Lung microvascular endothelial cell (primary cell): ENCODE measurements around the gene OPN4. TPM values are rescaled to one million over a fixed set of nuclear protein-coding genes. Genes with fewer than 3 reads are reported as not detected.

Experiments used
- DNase-seq, 2 donors: peaks; one replicate each; pipeline versions ENCODE4 v3.0.0 to v3.0.0-alpha.2; 2010; ENCODE audit warnings: low read depth in 2 of 2
- total RNA-seq: library from RNA; depleted of rRNA; stranded (reverse); fragments of >200 nt; gene quantifications from 2 replicates; pipeline ENCODE4 v1.2.1, GENCODE V29; 2014

The OPN4 gene
- total RNA-seq, 1 donor from 2014 or later: not detected

- DNase-seq: no peak
Observed at GRCh38 chr10:86678999-86679792, 24.8 kb downstream of the OPN4 start.

DNA sequence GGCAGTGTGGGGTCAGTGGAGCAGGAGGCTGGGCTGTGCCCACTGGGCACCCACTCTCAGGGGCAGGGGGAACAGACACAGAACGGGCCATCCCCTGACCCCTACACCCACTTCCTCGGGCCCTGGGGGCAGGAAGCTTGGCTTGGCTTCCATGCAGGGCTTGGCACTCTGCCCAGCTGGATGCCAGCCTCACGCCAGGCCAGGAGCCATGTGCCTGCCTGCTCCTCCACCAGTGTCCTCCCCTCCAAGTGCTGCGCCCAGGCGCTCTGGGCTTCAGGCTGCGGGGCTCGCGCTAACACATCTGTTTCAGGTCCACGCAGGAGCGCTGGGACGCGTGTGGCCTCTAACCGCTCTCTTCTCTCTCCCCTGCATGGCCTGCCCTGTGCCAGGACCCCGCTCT lies 26.7 kb downstream of the OPN4 start:
- no peak for DNase-seq

GRCh38 chr10:86681722-86682386 lies 27.5 kb downstream of the OPN4 start:
- no peak for DNase-seq

DNA sequence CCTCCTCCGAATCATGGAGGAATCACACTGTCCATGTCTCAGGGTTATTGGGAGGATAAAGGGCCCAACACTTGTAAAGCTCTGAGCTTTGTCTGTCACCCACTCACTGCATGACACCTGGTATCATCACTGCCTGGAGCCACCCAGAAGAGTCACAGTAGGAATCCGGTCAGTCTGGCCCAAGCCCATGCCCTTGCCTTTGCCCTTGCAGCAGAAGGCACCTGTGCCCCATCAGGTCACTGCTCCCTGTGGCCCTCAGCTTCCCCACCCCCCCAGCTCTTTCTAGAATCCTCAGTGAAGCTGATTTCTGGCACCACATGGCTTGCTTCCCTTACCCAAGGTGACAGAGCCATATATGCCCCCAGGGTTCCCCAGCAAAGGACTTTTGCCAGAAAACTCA lies 28.3 kb downstream of the OPN4 start:
- DNase-seq: no peak

- no peak for DNase-seq
Observed at GRCh38 chr10:86684331-86685097, 30.2 kb downstream of the OPN4 start.

DNA sequence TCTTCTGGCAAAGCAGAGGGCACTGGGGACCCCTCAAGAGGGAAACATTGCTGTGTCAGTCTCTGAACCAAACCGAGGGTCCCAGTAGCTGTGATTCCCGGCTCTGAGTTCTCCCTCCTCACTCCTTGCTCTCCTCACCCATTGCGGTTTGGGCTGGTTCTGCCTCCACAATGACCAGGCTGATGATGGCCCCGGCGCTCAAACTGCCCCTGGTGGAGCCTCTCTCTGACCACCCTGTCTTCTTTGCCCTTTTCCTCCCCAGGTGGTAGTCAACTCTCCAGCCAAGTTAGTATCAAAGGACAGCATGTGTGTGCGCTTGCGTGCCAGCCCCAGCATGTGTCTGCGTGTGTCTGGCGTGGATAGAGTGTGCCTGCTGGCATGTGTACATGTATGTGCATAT lies 31.1 kb downstream of the OPN4 start:
- no peak for DNase-seq

DNA sequence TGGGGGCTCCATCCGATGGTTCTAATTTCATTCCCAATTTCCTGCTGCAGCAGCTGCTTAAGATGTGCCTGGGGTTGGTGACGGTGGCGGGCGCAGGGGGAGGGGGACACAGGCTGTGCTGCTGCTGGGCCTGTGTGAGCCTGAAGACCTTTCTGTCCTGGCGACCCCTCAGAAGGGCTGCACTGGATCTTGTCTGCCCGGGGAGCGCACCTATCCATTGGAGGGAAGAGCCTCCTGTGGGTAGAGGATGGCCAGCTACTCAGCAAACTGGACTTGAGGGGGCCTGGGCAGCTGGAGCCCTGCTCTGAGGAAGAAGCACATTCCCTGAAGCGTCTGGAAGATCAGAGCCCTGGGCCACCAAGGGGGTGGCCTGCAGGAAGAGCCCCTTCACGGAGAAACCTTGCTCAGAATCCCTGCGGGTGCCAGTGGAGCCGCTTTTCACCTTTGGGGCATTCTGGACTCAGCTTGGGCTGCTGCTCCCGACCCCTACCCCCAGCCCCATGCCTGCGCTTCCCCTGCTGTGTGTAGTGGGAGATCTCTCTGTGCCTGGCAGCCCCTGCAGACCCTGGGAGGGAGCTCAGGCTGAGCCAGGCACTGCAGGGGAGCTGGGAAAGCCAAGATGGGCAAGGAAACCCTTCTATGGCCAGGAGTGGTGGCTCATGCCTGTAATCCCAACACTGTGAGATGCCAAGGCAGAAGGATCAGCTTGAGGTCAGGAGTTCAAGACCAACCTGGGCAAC lies 31.7 kb downstream of the OPN4 start:
- no peak for DNase-seq

DNA sequence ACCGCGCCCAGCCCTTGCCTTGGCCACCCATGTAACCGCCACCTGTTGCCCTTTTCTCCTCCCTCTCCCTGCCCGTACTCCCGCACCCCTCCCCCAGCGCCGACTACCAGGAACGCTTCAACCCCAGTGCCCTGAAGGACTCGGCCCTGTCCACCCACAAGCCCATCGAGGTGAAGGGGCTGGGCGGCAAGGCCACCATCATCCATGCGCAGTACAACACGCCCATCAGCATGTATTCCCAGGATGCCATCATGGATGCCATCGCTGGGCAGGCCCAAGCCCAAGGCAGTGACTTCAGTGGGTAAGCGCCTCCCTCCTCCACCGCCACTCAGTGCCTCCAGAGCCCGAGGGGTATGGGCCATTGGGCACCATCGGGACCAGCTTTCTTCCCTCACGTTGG lies 32.6 kb downstream of the OPN4 start:
- no peak for DNase-seq

DNA sequence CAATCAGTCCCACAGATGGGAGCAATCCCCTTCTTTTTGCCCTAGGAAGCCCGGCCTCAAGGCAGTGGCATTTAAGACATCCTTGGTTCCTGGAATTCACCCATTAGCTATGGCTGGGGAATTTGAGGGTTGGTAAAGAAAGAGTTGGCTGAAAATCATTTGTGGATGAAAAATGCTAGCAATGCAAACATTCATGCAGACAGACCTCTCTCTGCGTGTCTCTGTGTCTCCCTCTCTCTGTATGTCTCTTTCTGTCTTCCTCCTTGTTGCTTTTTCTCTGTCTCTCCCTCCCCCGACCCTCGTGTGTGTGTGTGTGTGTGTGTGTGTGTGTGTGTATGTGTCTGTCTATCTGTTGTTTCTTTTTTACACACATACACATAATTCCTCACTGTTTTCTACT lies 33.4 kb downstream of the OPN4 start:
- no peak for DNase-seq

- peak; percentile 64 to 73 for DNase-seq
Observed at GRCh38 chr10:86688398-86688921, 34.1 kb downstream of the OPN4 start.

- no peak for DNase-seq
Observed at GRCh38 chr10:86689146-86689545, 34.8 kb downstream of the OPN4 start.

DNA sequence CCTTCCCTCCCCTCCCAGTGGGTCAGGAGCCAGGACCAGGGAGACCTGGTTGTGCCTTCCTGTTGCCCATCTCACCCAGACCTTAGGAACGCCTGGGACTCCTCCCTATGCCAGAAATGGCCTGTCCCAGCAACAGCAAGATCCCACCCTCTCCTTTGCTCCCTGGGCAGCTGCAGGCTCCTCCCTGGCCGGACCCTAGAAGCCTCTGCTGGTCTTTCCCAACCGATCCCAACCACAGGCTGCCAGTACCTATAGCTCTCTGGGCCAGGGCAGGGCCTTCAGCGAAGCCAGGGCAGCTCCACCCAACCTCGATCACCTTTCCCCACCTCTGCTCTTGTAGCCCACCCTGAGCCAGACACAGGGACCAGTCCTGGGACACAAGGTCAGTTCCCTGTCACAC lies 35.9 kb downstream of the OPN4 start:
- no peak for DNase-seq

GRCh38 chr10:86690657-86691084 lies 36.3 kb downstream of the OPN4 start:
- DNase-seq: no peak

- no peak for DNase-seq
Observed at GRCh38 chr10:86691333-86692022, 37.1 kb downstream of the OPN4 start.

GRCh38 chr10:86692023-86692514 lies 37.7 kb downstream of the OPN4 start:
- no peak for DNase-seq

GRCh38 chr10:86692664-86693063 lies 38.3 kb downstream of the OPN4 start:
- DNase-seq: no peak

DNA sequence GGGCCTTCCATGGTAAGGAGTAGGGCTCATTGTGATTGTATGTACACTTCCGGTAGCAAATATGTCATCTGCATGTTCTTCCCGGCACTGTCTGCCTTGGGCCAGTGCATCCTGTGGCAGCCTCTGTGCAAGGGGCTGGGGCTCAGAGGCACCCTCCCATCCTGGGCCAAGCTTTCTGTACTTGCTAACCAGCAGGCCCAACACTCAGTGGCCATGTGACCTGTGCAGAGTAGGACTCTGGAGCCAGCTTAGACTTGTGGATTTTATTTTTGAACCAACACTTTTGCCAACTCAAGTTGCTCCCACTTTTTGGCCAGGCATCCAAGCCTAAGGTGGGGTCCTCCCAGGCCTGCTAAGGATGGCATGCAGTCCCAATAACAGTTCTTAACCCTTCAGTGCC lies 38.9 kb downstream of the OPN4 start:
- no peak for DNase-seq

DNA sequence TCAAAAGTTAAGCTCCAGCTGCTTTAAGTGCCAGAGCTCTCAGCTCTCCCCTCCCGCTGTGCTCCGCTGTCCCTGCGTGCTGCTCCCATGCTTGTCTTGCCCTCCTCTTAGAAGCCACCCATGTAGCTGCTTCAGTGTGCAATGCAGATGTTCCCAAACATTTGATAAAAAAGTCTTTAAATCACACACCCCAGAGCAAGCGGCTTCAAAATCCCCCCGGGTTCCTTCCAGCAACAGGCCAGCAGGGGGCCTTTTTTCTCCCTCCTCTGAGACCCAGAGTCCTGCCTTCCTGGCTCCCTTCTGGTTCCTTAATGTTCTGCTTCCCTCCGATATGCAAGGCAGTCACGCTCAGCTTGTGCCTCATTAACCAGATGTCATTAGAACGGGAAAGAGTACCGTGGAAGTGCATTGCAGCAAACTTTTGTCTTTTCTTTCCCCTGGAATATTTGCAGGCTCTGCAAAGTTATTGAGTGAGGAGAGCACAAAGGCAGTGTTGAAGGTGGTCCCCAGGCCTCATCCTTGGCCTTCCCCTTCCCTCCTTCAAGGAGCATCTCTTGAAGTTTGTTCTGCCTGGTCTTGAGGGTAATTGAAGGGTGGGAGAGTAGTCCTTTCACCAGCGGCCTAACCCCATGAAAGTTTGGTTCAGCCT lies 39.5 kb downstream of the OPN4 start:
- peak; percentile 42 to 43 for DNase-seq

DNA sequence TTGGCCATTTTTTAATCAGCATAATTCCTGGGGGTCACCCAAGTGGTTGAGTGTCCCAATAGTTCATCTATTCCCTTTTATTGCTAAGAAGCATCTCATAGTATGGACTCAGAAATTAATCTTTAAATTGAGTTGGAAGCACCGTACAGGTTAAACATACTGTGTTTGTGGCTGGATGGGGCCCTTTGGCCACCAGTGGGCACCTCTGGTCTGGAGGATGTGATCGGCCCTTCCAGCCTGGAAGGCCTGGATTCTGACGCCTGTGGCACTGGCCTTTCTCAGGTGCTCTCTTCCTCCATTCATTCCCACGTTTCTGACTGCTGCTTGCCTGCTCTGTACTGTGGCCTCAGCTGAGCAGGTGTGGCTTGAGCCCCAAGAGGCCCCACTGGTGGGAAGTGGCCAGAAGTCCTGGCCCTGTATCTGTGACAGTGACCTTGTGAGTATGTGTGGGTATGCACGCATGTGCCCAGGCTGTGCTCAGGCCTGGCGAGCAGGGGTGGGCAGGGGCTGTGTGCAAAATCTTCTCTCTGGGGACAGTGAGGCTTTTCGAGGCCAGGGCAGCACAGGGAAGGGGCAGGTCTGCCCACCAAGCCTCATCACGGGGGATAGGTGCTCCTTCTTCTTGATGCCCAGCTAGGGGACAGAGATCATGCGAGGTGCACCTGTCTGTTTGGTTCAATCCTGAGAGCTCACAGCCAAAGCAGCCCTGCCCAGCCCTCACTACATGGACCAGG lies 44.0 kb downstream of the OPN4 start:
- no peak for DNase-seq
